Measurements from ENCODE around the gene HSPB9. TPM values are rescaled to one million over a fixed set of nuclear protein-coding genes. Genes with fewer than 3 reads are reported as not detected.

Gene HSPB9
- total and polyA plus RNA-seq, 10 of the 15 experiments (the other 5 are each of a cell fraction or from before 2014, with no cell fraction given), result 0.04 to 0.40 (median 0.11) TPM; not detected in 7

- no peak for TF ChIP-seq CEBPB (IDR thresholded peaks at IDR 0.05; ENCODE audit: borderline replicate concordance in 1 of 2, low read depth in 2 of 2, low read length in 2 of 2)
- no peak for TF ChIP-seq BMI1 (IDR thresholded peaks at IDR 0.05; ENCODE audit: borderline replicate concordance)
- no peak for TF ChIP-seq RELA (IDR thresholded peaks at IDR 0.05; ENCODE audit: borderline replicate concordance, partially characterized antibody)
- TF ChIP-seq NBN (IDR thresholded peaks at IDR 0.05), result no peak
- no peak for TF ChIP-seq ATF3 (IDR thresholded peaks at IDR 0.05; ENCODE audit: borderline replicate concordance, extremely low read depth, low read depth, low read length)
- no peak for TF ChIP-seq TBL1XR1 (IDR thresholded peaks at IDR 0.05; ENCODE audit: low read depth, low read length)
- peak; percentile 49; the same call in 1 of the 2 replicates for TF ChIP-seq NR2C1 (IDR thresholded peaks at IDR 0.05)
- TF ChIP-seq GATAD2B (conservative IDR thresholded peaks at IDR 0.05; ENCODE audit: low read depth), result no peak
- TF ChIP-seq EZH2 (IDR thresholded peaks at IDR 0.05; ENCODE audit: borderline replicate concordance, control insufficient read depth, low read depth, low read length), result no peak
- no peak for TF ChIP-seq SPI1 (IDR thresholded peaks at IDR 0.05; ENCODE audit: borderline replicate concordance, insufficient read depth, low read depth, low read length)
- TF ChIP-seq CREM (IDR thresholded peaks at IDR 0.05; ENCODE audit: low read depth), result no peak
These were observed 43.7 kb downstream of the HSPB9 start (continued) for GRCh38 chr17:42166196-42166763.

- in situ Hi-C loops (cut with MboI), result no loop called here
- H3K4me2 ChIP-seq (ENCODE audit: control insufficient read depth, insufficient read depth), result no peak overlapping the region
- no peak overlapping the region for H3K9ac ChIP-seq (ENCODE audit: control insufficient read depth, insufficient read depth, low read length)
- no TSS peak for BruUV-seq (replicated peaks)
- no peak overlapping the region for H3K4me3 ChIP-seq
- RAD21 ChIA-PET (ENCODE audit: unreplicated experiment), result no interaction called here
- ATAC-seq, result no peak
- no peak for DNase-seq (ENCODE audit: low read depth, low spot score)
- CTCF ChIA-PET, result interaction anchor here (2.3 kb wide), 1 partner anchor 13 kb away, joined by 14 read pairs; the partner anchor contains the start of gene KCNH4
- H3K9me3 ChIP-seq (replicated peaks; ENCODE audit: control insufficient read depth, insufficient read depth, low read length), result no peaks in the 10 kb centered on the region
- no peaks in the 10 kb centered on the region for H3K4me1 ChIP-seq (ENCODE audit: control insufficient read depth, insufficient read depth, low read length)
- intact Hi-C loops (cut with micrococcal nuclease; ENCODE audit: unreplicated experiment), result no loop called here
- H3K27ac ChIP-seq (ENCODE audit: control insufficient read depth, insufficient read depth), result no peak overlapping the region
- no peaks in the 10 kb centered on the region for H3K27me3 ChIP-seq (replicated peaks in 1 of 2; ENCODE audit: control insufficient read depth in 2 of 2, insufficient read depth in 2 of 2, low read length in 1 of 2)
- no peak for FAIRE-seq
- POLR2A ChIA-PET, result interaction anchor here (0.6 kb wide), 3 partner anchors 12 to 199 kb away, joined by 3 read pairs; no protein-coding TSS in a partner anchor
- no peaks in the 10 kb centered on the region for H3K36me3 ChIP-seq (ENCODE audit: control insufficient read depth in 2 of 2, insufficient read depth in 2 of 2, low read length in 1 of 2)
- no peaks in the 10 kb centered on the region for H4K20me1 ChIP-seq (ENCODE audit: control insufficient read depth, insufficient read depth)
- H3K79me2 ChIP-seq (ENCODE audit: control insufficient read depth, insufficient read depth, low read length), result no peaks in the 10 kb centered on the region
- SMC1A ChIA-PET (ENCODE audit: uncharacterized antibody, unreplicated experiment), result interaction anchor here (0.7 kb wide), 1 partner anchor 47 kb away, joined by 3 read pairs; no protein-coding TSS in a partner anchor
- no peak for TF ChIP-seq POU2F2 (IDR thresholded peaks at IDR 0.05; ENCODE audit: borderline replicate concordance, low read depth, low read length)
- no peak overlapping the region for H2AFZ ChIP-seq (ENCODE audit: control insufficient read depth, low read depth, low read length)
- 71% methylated on average over 8 of the region's 8 CpGs for WGBS (ENCODE audit: insufficient coverage, insufficient replicate concordance, low lambda C conversion rate, missing lambda C conversion rate)
These were observed 45.2 kb downstream of the HSPB9 start for GRCh38 chr17:42167807-42168206.
